ENCODE measurements around the gene DMAC1. TPM values are rescaled to one million over a fixed set of nuclear protein-coding genes. Genes with fewer than 3 reads are reported as not detected.

DMAC1 gene
- total RNA-seq, 1 donor from 2014 or later, result 44.0 TPM

GRCh38 chr9:7827056-7827455, 27.5 kb upstream of the DMAC1 start:
- no peaks in the 10 kb centered on the region for H3K79me2 ChIP-seq (ENCODE audit: insufficient read depth, low read length)
- Mint-ChIP-seq H3K4me3 (ENCODE audit: unreplicated experiment) (no peak overlapping the region), H3K4me1 (ENCODE audit: low read depth, unreplicated experiment) (no peaks in the 10 kb centered on the region), H3K36me3 (ENCODE audit: low read depth, unreplicated experiment) (no peaks in the 10 kb centered on the region), H3K9me3 (ENCODE audit: unreplicated experiment) (no peaks in the 10 kb centered on the region), H3K27me3 (ENCODE audit: low read depth, unreplicated experiment) (no peaks in the 10 kb centered on the region), H3K27ac (ENCODE audit: unreplicated experiment) (no peak overlapping the region)
- H3K27me3 ChIP-seq (ENCODE audit: insufficient read depth, low read length), result no peaks in the 10 kb centered on the region
- no peak overlapping the region for H3K9ac ChIP-seq (ENCODE audit: low read length)
- no peak overlapping the region for H2AFZ ChIP-seq (ENCODE audit: low read depth, low read length)
- no peaks in the 10 kb centered on the region for H4K20me1 ChIP-seq (ENCODE audit: insufficient read depth, low read length)
- no peak overlapping the region for H3K27ac ChIP-seq (ENCODE audit: low read depth, low read length)
- H3K36me3 ChIP-seq (ENCODE audit: insufficient read depth, low read length), result no peaks in the 10 kb centered on the region
- H3K4me3 ChIP-seq (ENCODE audit: insufficient read depth, low read depth, low read length), result no peak overlapping the region
- FAIRE-seq (no peak), DNase-seq (ENCODE audit: low read depth) (no peak)
- no peak overlapping the region for H3K4me2 ChIP-seq (ENCODE audit: low read length)
- no peaks in the 10 kb centered on the region for H3K4me1 ChIP-seq (ENCODE audit: insufficient read depth, low read length)
- no peaks in the 10 kb centered on the region for H3K9me3 ChIP-seq (ENCODE audit: insufficient read depth, low read depth, low read length)
- TF ChIP-seq EZH2 (IDR thresholded peaks at IDR 0.05; ENCODE audit: insufficient read depth, low read length) (no peak), CTCF (IDR thresholded peaks at IDR 0.05; ENCODE audit: insufficient read depth, low read depth, low read length) (no peak)

DNA sequence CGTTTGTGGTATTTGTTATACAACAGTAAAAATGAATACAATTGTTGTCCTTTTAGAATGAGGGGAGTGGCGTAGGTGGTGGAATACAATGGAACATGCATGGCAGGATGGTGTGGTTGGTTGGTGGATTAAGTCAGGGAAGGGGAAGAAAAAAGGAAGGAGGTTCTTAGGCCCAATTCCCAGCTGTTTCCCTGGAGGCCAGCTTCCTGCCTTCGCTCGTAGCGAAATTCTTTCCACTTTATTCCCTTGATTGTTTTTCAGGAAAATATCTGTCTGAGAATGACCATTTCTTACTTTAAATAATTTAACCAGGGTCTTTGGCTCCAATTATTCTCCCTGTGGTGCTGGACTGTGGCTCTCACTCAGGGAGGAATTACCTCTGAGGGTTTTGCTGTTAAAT, 24.1 kb upstream of the DMAC1 start:
- H3K4me3 ChIP-seq (ENCODE audit: insufficient read depth, low read depth, low read length), result no peak overlapping the region
- Mint-ChIP-seq H3K36me3 (ENCODE audit: low read depth, unreplicated experiment) (no peaks in the 10 kb centered on the region), H3K4me1 (ENCODE audit: low read depth, unreplicated experiment) (no peaks in the 10 kb centered on the region)

More for the DNA sequence above, 24.1 kb upstream of the DMAC1 start:
- no peak overlapping the region for H3K27ac ChIP-seq (ENCODE audit: low read depth, low read length)
- Mint-ChIP-seq H3K4me3 (ENCODE audit: unreplicated experiment) (no peak overlapping the region), H3K27me3 (ENCODE audit: low read depth, unreplicated experiment) (no peaks in the 10 kb centered on the region), H3K9me3 (ENCODE audit: unreplicated experiment) (no peaks in the 10 kb centered on the region), H3K27ac (ENCODE audit: unreplicated experiment) (no peak overlapping the region)
- DNase-seq (ENCODE audit: low read depth) (no peak), FAIRE-seq (no peak)
- H3K4me2 ChIP-seq (ENCODE audit: low read length), result no peak overlapping the region
- no peak overlapping the region for H3K9ac ChIP-seq (ENCODE audit: low read length)
- H3K9me3 ChIP-seq (ENCODE audit: insufficient read depth, low read depth, low read length), result no peaks in the 10 kb centered on the region
- no peaks in the 10 kb centered on the region for H3K27me3 ChIP-seq (ENCODE audit: insufficient read depth, low read length)
- H2AFZ ChIP-seq (ENCODE audit: low read depth, low read length), result no peak overlapping the region
- H3K4me1 ChIP-seq (ENCODE audit: insufficient read depth, low read length), result no peaks in the 10 kb centered on the region
- no peaks in the 10 kb centered on the region for H3K79me2 ChIP-seq (ENCODE audit: insufficient read depth, low read length)
- no peaks in the 10 kb centered on the region for H3K36me3 ChIP-seq (ENCODE audit: insufficient read depth, low read length)
- no peak for TF ChIP-seq EZH2 (IDR thresholded peaks at IDR 0.05; ENCODE audit: insufficient read depth, low read length)
- TF ChIP-seq CTCF (IDR thresholded peaks at IDR 0.05; ENCODE audit: insufficient read depth, low read depth, low read length), result no peak
- no peaks in the 10 kb centered on the region for H4K20me1 ChIP-seq (ENCODE audit: insufficient read depth, low read length)
